ENCODE data around the gene CFAP251. TPM values are rescaled to one million over a fixed set of nuclear protein-coding genes. Genes with fewer than 3 reads are reported as not detected.

CFAP251 gene
- total and polyA plus RNA-seq, 2 of the 13 experiments (the other 11 are each of a cell fraction or from before 2014, with no cell fraction given), result 0.30 to 0.42 TPM

DNA sequence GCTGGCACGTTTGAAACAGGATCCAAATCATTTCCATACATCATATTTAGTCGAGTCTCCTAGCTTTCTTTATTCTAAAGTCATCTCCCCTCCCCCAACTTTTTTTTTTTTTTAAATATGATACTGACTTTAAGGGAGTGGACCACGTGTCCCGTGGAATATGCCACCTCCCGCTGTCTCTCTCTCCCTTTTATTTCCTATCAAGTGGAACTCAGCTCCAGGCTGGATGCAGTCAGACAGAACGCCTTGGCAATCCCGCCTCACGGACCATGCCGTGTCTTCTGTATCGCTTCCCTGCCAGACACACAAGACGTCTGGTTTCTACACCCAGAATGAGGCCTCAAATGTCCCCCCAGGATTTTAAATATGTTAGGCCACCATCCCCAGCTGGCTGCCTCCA is 124.5 kb downstream of the CFAP251 start (continued):
- TF ChIP-seq, protein P1, sequence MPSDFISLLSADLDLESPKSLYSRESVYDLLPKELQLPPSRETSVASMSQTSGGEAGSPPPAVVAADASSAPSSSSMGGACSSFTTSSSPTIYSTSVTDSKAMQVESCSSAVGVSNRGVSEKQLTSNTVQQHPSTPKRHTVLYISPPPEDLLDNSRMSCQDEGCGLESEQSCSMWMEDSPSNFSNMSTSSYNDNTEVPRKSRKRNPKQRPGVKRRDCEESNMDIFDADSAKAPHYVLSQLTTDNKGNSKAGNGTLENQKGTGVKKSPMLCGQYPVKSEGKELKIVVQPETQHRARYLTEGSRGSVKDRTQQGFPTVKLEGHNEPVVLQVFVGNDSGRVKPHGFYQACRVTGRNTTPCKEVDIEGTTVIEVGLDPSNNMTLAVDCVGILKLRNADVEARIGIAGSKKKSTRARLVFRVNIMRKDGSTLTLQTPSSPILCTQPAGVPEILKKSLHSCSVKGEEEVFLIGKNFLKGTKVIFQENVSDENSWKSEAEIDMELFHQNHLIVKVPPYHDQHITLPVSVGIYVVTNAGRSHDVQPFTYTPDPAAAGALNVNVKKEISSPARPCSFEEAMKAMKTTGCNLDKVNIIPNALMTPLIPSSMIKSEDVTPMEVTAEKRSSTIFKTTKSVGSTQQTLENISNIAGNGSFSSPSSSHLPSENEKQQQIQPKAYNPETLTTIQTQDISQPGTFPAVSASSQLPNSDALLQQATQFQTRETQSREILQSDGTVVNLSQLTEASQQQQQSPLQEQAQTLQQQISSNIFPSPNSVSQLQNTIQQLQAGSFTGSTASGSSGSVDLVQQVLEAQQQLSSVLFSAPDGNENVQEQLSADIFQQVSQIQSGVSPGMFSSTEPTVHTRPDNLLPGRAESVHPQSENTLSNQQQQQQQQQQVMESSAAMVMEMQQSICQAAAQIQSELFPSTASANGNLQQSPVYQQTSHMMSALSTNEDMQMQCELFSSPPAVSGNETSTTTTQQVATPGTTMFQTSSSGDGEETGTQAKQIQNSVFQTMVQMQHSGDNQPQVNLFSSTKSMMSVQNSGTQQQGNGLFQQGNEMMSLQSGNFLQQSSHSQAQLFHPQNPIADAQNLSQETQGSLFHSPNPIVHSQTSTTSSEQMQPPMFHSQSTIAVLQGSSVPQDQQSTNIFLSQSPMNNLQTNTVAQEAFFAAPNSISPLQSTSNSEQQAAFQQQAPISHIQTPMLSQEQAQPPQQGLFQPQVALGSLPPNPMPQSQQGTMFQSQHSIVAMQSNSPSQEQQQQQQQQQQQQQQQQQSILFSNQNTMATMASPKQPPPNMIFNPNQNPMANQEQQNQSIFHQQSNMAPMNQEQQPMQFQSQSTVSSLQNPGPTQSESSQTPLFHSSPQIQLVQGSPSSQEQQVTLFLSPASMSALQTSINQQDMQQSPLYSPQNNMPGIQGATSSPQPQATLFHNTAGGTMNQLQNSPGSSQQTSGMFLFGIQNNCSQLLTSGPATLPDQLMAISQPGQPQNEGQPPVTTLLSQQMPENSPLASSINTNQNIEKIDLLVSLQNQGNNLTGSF (CRISPR knock-in tag; IDR thresholded peaks at IDR 0.05), result no peak
- no peak for TF ChIP-seq FOXA3 (CRISPR knock-in tag; IDR thresholded peaks at IDR 0.05)
- no peak for TF ChIP-seq CENPT (CRISPR knock-in tag; IDR thresholded peaks at IDR 0.05; ENCODE audit: low read depth)
- no peak for TF ChIP-seq HNRNPLL (IDR thresholded peaks at IDR 0.05; ENCODE audit: low read depth, low read length, poor library complexity, severe bottlenecking)

DNA sequence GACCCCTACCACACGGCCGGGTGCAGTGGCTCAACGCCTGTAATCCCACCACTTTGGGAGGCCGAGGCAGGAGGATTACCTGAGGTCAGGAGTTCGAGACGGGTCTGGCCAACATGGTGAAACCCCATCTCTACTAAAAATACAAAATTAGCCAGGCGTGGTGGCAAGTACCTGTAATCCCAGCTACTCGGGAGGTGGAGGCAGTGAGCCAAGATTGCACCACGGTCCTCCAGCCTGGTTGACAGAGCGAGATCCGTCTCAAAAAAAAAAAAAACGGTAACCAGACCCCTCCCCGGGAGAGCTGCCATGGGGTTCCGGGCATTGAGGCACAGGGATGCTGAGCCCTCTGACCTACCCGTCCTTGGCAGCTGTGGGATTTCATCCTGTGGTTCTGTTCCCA is 125.1 kb downstream of the CFAP251 start:
- Histone ChIP-seq H3K4me3 (replicated peaks in 1 of 3; ENCODE audit: insufficient read depth in 1 of 3, low read depth in 2 of 3, low read length in 3 of 3) (no peak overlapping the region), H3K36me3 (replicated peaks in 1 of 2; ENCODE audit: control insufficient read depth in 1 of 2, insufficient read depth in 2 of 2, low read length in 2 of 2) (peaks cover 3 to 9% of the 10 kb centered on the region in 2 experiments; a peak in 4 of 5 replicates), H4K20me1 (ENCODE audit: insufficient read depth, low read length) (no peaks in the 10 kb centered on the region), H3K4me1 (ENCODE audit: insufficient read depth, low read length) (peaks cover 23% of the 10 kb centered on the region), H3K27me3 (ENCODE audit: control insufficient read depth in 1 of 2, insufficient read depth in 2 of 2, low read length in 2 of 2) (no peaks in the 10 kb centered on the region; a peak in 1 of 5 replicates), H3K79me2 (ENCODE audit: insufficient read depth, low read length) (no peaks in the 10 kb centered on the region), H2AFZ (ENCODE audit: low read length) (no peak overlapping the region), H3K9ac (ENCODE audit: insufficient read depth, low read depth, low read length) (no peak overlapping the region), H3K27ac (ENCODE audit: extremely low read length, insufficient read depth, low read length) (no peak overlapping the region), H3K4me2 (ENCODE audit: low read depth, low read length) (no peak overlapping the region), H3K9me3 (ENCODE audit: low read length) (no peaks in the 10 kb centered on the region)
- 92% methylated on average over 15 of the region's 15 CpGs for WGBS (ENCODE audit: low lambda C conversion rate)
- FAIRE-seq (no peak), DNase-seq (ENCODE audit: low spot score) (no peak), ATAC-seq (no peak)
- intact Hi-C loops (cut with micrococcal nuclease; ENCODE audit: unreplicated experiment) (no loop called here), in situ Hi-C loops (cut with HindIII; ENCODE audit: extremely low pct_ligation_motif_present, low pct_unique_long_range_greater_than_20kb) (no loop called here)
- CTCF ChIA-PET (ENCODE audit: low intra/inter-chr PET ratio, low total read pairs), result no interaction called here
- POLR2A ChIA-PET, result no interaction called here
- BruUV-seq (replicated peaks), result no TSS peak
- TF ChIP-seq AKAP8 (CRISPR knock-in tag; IDR thresholded peaks at IDR 0.05), result no peak
- TF ChIP-seq YEATS4 (CRISPR knock-in tag; IDR thresholded peaks at IDR 0.05; ENCODE audit: borderline replicate concordance), result no peak
- TF ChIP-seq, protein P2, sequence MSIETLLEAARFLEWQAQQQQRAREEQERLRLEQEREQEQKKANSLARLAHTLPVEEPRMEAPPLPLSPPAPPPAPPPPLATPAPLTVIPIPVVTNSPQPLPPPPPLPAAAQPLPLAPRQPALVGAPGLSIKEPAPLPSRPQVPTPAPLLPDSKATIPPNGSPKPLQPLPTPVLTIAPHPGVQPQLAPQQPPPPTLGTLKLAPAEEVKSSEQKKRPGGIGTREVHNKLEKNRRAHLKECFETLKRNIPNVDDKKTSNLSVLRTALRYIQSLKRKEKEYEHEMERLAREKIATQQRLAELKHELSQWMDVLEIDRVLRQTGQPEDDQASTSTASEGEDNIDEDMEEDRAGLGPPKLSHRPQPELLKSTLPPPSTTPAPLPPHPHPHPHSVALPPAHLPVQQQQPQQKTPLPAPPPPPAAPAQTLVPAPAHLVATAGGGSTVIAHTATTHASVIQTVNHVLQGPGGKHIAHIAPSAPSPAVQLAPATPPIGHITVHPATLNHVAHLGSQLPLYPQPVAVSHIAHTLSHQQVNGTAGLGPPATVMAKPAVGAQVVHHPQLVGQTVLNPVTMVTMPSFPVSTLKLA (IDR thresholded peaks at IDR 0.05), result no peak
- no peak for TF ChIP-seq SOX13 (IDR thresholded peaks at IDR 0.05)
- no peak for TF ChIP-seq SOX13 (CRISPR knock-in tag; conservative IDR thresholded peaks at IDR 0.05 in 1 of 2, IDR thresholded peaks at IDR 0.05 in 1 of 2)
- TF ChIP-seq ELF3 (CRISPR knock-in tag; IDR thresholded peaks at IDR 0.05), result no peak
- no peak for TF ChIP-seq SMARCE1 (IDR thresholded peaks at IDR 0.05; ENCODE audit: borderline replicate concordance)
- TF ChIP-seq, protein P3, sequence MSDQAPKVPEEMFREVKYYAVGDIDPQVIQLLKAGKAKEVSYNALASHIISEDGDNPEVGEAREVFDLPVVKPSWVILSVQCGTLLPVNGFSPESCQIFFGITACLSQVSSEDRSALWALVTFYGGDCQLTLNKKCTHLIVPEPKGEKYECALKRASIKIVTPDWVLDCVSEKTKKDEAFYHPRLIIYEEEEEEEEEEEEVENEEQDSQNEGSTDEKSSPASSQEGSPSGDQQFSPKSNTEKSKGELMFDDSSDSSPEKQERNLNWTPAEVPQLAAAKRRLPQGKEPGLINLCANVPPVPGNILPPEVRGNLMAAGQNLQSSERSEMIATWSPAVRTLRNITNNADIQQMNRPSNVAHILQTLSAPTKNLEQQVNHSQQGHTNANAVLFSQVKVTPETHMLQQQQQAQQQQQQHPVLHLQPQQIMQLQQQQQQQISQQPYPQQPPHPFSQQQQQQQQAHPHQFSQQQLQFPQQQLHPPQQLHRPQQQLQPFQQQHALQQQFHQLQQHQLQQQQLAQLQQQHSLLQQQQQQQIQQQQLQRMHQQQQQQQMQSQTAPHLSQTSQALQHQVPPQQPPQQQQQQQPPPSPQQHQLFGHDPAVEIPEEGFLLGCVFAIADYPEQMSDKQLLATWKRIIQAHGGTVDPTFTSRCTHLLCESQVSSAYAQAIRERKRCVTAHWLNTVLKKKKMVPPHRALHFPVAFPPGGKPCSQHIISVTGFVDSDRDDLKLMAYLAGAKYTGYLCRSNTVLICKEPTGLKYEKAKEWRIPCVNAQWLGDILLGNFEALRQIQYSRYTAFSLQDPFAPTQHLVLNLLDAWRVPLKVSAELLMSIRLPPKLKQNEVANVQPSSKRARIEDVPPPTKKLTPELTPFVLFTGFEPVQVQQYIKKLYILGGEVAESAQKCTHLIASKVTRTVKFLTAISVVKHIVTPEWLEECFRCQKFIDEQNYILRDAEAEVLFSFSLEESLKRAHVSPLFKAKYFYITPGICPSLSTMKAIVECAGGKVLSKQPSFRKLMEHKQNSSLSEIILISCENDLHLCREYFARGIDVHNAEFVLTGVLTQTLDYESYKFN (CRISPR knock-in tag; conservative IDR thresholded peaks at IDR 0.05), result no peak
- no peak for TF ChIP-seq ZNF44 (CRISPR knock-in tag; IDR thresholded peaks at IDR 0.05)
- TF ChIP-seq NKX3-1 (CRISPR knock-in tag; IDR thresholded peaks at IDR 0.05), result no peak
